WTC11 (cell line): ENCODE measurements around the gene SMIM5.

ENCODE experiments used
- GTF2I ChIP-seq: fragments of 250-450 bp; sonication (Bioruptor Pico); conservative IDR thresholded peaks from 2 replicates; pipeline ENCODE4 v1.4.0; 2021; ENCODE audit warnings: mild to moderate bottlenecking
- NFE2L1 ChIP-seq: sonication (generic); formaldehyde crosslinking; IDR thresholded peaks from 2 replicates; pipeline ENCODE4 v1.8.1; 2023; ENCODE audit warnings: missing genetic modification reagents
- NR2C2 ChIP-seq: sonication (generic); formaldehyde crosslinking; IDR thresholded peaks from 2 replicates; pipeline ENCODE4 v1.8.0; 2022; ENCODE audit warnings: mild to moderate bottlenecking, missing genetic modification reagents
- TEAD4 ChIP-seq: sonication (generic); formaldehyde crosslinking; IDR thresholded peaks from 2 replicates; pipeline ENCODE4 v1.8.0; 2022; ENCODE audit warnings: mild to moderate bottlenecking, missing genetic modification reagents
- ZNF423 ChIP-seq: fragments of 250-450 bp; sonication (Bioruptor Pico); IDR thresholded peaks from 2 replicates; pipeline ENCODE4 v2.1.2; 2022; ENCODE audit warnings: mild to moderate bottlenecking, moderate library complexity
- TF ChIP-seq, protein P1 (sequence below): sonication (generic); formaldehyde crosslinking; IDR thresholded peaks from 2 replicates; pipeline ENCODE4 v1.8.0; 2022; ENCODE audit warnings: mild to moderate bottlenecking, missing genetic modification reagents
- TF ChIP-seq, protein P2 (sequence below): sonication (generic); formaldehyde crosslinking; IDR thresholded peaks from 2 replicates; pipeline ENCODE4 v1.8.0; 2022; ENCODE audit warnings: mild to moderate bottlenecking, missing genetic modification reagents
- TF ChIP-seq, protein P3 (sequence below): fragments of 200-600 bp; IDR thresholded peaks from 2 replicates; pipeline ENCODE4 v1.8.0; 2022; ENCODE audit warnings: antibody characterized with exemption

DNA sequence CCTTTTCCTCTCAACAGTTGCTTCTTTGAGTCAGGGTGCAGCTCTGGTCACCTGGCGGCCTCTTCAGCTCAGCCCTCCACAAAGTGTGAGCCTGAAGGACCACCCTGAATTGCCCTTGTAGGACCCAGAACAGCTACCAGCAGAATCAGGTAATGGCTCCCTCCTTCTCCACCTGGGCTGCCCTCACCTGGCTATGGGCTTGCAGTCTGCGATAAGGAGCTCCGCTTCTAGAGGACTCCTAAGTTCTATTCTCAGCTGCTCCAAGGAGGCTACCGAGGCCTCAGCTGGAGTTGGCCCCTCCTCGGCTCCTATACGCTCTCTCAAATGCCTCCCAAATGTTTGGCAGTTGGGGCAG is 13.4 kb downstream of the SMIM5 start:
- TF ChIP-seq, protein P1, sequence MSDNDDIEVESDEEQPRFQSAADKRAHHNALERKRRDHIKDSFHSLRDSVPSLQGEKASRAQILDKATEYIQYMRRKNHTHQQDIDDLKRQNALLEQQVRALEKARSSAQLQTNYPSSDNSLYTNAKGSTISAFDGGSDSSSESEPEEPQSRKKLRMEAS (CRISPR knock-in tag), result no peak
- TF ChIP-seq NFE2L1 (CRISPR knock-in tag) (no peak), TEAD4 (CRISPR knock-in tag) (no peak), GTF2I (CRISPR knock-in tag) (no peak), NR2C2 (CRISPR knock-in tag) (no peak), ZNF423 (CRISPR knock-in tag) (no peak)
- TF ChIP-seq, protein P2, sequence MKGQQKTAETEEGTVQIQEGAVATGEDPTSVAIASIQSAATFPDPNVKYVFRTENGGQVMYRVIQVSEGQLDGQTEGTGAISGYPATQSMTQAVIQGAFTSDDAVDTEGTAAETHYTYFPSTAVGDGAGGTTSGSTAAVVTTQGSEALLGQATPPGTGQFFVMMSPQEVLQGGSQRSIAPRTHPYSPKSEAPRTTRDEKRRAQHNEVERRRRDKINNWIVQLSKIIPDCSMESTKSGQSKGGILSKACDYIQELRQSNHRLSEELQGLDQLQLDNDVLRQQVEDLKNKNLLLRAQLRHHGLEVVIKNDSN (CRISPR knock-in tag), result no peak
- TF ChIP-seq, protein P3, sequence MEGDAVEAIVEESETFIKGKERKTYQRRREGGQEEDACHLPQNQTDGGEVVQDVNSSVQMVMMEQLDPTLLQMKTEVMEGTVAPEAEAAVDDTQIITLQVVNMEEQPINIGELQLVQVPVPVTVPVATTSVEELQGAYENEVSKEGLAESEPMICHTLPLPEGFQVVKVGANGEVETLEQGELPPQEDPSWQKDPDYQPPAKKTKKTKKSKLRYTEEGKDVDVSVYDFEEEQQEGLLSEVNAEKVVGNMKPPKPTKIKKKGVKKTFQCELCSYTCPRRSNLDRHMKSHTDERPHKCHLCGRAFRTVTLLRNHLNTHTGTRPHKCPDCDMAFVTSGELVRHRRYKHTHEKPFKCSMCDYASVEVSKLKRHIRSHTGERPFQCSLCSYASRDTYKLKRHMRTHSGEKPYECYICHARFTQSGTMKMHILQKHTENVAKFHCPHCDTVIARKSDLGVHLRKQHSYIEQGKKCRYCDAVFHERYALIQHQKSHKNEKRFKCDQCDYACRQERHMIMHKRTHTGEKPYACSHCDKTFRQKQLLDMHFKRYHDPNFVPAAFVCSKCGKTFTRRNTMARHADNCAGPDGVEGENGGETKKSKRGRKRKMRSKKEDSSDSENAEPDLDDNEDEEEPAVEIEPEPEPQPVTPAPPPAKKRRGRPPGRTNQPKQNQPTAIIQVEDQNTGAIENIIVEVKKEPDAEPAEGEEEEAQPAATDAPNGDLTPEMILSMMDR, result no peak
